HL-60 (cell line): ENCODE measurements around the gene PKN2.

ENCODE experiments used
- GABPA ChIP-seq: IDR thresholded peaks from 2 replicates; pipeline ENCODE4 v1.6.1; 2012; ENCODE audit warnings: low read depth
- POLR2AphosphoS5 ChIP-seq: IDR thresholded peaks from 2 replicates; pipeline ENCODE4 v1.6.1; 2012; ENCODE audit warnings: low read depth
- SPI1 ChIP-seq: IDR thresholded peaks from 2 replicates; pipeline ENCODE4 v1.6.1; 2012; ENCODE audit warnings: low read depth, mild to moderate bottlenecking, borderline replicate concordance
- TF ChIP-seq, protein P1 (sequence below): IDR thresholded peaks from one replicate; pipeline ENCODE4 v1.5.1; 2011; ENCODE audit warnings: low read length, control low read depth, inconsistent platforms; ENCODE audit not compliant: insufficient read depth
- TF ChIP-seq, protein P2 (sequence below): IDR thresholded peaks from 2 replicates; pipeline ENCODE4 v1.6.1; 2012; ENCODE audit warnings: low read depth; ENCODE audit not compliant: insufficient replicate concordance

DNA sequence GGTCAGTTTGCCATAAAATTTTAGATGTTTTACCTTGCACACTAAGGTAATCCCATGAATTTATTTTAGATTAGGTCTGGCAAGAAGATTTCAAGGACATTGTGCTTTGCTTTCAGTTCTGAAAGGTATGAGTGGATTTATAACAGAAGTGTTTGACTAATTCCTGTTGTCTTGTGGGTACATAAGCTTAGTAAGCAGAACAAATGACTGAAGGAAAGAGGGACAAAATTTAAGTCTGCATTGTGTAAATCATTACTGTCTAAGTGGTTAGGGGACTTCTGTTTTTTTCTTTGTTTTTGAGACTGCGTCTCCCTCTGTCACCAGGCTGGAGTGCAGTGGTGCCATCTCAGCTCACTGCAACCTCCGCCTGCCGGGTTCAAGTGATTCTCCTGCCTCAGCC, 60.1 kb downstream of the PKN2 start:
- TF ChIP-seq, protein P1, sequence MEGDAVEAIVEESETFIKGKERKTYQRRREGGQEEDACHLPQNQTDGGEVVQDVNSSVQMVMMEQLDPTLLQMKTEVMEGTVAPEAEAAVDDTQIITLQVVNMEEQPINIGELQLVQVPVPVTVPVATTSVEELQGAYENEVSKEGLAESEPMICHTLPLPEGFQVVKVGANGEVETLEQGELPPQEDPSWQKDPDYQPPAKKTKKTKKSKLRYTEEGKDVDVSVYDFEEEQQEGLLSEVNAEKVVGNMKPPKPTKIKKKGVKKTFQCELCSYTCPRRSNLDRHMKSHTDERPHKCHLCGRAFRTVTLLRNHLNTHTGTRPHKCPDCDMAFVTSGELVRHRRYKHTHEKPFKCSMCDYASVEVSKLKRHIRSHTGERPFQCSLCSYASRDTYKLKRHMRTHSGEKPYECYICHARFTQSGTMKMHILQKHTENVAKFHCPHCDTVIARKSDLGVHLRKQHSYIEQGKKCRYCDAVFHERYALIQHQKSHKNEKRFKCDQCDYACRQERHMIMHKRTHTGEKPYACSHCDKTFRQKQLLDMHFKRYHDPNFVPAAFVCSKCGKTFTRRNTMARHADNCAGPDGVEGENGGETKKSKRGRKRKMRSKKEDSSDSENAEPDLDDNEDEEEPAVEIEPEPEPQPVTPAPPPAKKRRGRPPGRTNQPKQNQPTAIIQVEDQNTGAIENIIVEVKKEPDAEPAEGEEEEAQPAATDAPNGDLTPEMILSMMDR: no peak
- no peak for TF ChIP-seq POLR2AphosphoS5
- no peak for TF ChIP-seq GABPA
- TF ChIP-seq SPI1: no peak
- TF ChIP-seq, protein P2, sequence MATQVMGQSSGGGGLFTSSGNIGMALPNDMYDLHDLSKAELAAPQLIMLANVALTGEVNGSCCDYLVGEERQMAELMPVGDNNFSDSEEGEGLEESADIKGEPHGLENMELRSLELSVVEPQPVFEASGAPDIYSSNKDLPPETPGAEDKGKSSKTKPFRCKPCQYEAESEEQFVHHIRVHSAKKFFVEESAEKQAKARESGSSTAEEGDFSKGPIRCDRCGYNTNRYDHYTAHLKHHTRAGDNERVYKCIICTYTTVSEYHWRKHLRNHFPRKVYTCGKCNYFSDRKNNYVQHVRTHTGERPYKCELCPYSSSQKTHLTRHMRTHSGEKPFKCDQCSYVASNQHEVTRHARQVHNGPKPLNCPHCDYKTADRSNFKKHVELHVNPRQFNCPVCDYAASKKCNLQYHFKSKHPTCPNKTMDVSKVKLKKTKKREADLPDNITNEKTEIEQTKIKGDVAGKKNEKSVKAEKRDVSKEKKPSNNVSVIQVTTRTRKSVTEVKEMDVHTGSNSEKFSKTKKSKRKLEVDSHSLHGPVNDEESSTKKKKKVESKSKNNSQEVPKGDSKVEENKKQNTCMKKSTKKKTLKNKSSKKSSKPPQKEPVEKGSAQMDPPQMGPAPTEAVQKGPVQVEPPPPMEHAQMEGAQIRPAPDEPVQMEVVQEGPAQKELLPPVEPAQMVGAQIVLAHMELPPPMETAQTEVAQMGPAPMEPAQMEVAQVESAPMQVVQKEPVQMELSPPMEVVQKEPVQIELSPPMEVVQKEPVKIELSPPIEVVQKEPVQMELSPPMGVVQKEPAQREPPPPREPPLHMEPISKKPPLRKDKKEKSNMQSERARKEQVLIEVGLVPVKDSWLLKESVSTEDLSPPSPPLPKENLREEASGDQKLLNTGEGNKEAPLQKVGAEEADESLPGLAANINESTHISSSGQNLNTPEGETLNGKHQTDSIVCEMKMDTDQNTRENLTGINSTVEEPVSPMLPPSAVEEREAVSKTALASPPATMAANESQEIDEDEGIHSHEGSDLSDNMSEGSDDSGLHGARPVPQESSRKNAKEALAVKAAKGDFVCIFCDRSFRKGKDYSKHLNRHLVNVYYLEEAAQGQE: no peak
